NCI-H524 treated with DMSO at 0.1 percent for 48 hours (cell line): ENCODE measurements around the gene USF1.
"Not testable (repeated sequence)": the region's sequence is repeated elsewhere in the genome, so short reads cannot be mapped to it uniquely, and the experiment has no call there.

Experiments used
- DNase-seq: peaks from one replicate; lab custom pipeline; 2025; lab: John Stamatoyannopoulos, UW

The USF1 gene

GRCh38 chr1:161047436-161048420 is 2.0 kb upstream of the USF1 start:
- no peak for DNase-seq

- DNase-seq, result no peak
These were observed 940 bp upstream of the USF1 start for GRCh38 chr1:161046605-161047228.

- DNase-seq, result peak; percentile 36
These were observed 655 bp downstream of the USF1 start for GRCh38 chr1:161044908-161045735.

GRCh38 chr1:161044535-161044907 is 1.3 kb downstream of the USF1 start:
- no peak for DNase-seq

- DNase-seq, result no peak
These were observed 6.2 kb downstream of the USF1 start for GRCh38 chr1:161039546-161039945.

- DNase-seq, result no peak
These were observed 6.6 kb downstream of the USF1 start for GRCh38 chr1:161039154-161039545.

GRCh38 chr1:161038523-161039153 is 7.1 kb downstream of the USF1 start, which contains the start of gene TSTD1:
Gene TSTD1, minus strand, starts transcription at chr1:161038964. Its CDS starts 75 bp downstream, at chr1:161038889.
- peak; percentile 23 for DNase-seq

GRCh38 chr1:161037661-161038522 is 7.9 kb downstream of the USF1 start:
- no peak for DNase-seq

GRCh38 chr1:161033751-161034150 is 12.0 kb downstream of the USF1 start:
- DNase-seq, result no peak

GRCh38 chr1:161032409-161032808 is 13.4 kb downstream of the USF1 start:
- DNase-seq, result no peak

GRCh38 chr1:161031874-161032273 is 13.9 kb downstream of the USF1 start:
- DNase-seq, result no peak

- not testable (repeated sequence) for DNase-seq
These were observed 16.3 kb downstream of the USF1 start for GRCh38 chr1:161029466-161029865.

- not testable (repeated sequence) for DNase-seq
These were observed 18.8 kb downstream of the USF1 start for GRCh38 chr1:161026954-161027353.

GRCh38 chr1:161022432-161022831 is 23.3 kb downstream of the USF1 start:
- not testable (repeated sequence) for DNase-seq

- no peak for DNase-seq
These were observed 23.8 kb downstream of the USF1 start for GRCh38 chr1:161021970-161022353.

GRCh38 chr1:161021165-161021969 is 24.4 kb downstream of the USF1 start:
- no peak for DNase-seq

- no peak for DNase-seq
These were observed 25.1 kb downstream of the USF1 start, which contains the start of gene F11R for GRCh38 chr1:161020509-161021164. Gene F11R, minus strand, starts transcription at chr1:161021152. Its CDS starts 79 bp downstream, at chr1:161021073.

- DNase-seq, result no peak
These were observed 25.9 kb downstream of the USF1 start for GRCh38 chr1:161019751-161020495.
